Measurements from ENCODE around the gene ZNF584.
A peak's percentile ranks its signal among the peaks of the same experiment; 100 is the strongest.
"Not testable (repeated sequence)": the region's sequence is repeated elsewhere in the genome, so short reads cannot be mapped to it uniquely, and the experiment has no call there.

Gene ZNF584

GRCh38 chr19:58386576-58387337 is 21.7 kb upstream of the ZNF584 start, which contains the start of gene RPS5:
Gene RPS5, plus strand, starts transcription at chr19:58387269. Its CDS starts 869 bp downstream, at chr19:58388138.
- DNase-seq, result peak; percentile 98

GRCh38 chr19:58387338-58388174 is 20.9 kb upstream of the ZNF584 start:
- DNase-seq, result no peak

GRCh38 chr19:58388175-58388526 is 20.3 kb upstream of the ZNF584 start:
- DNase-seq, result no peak

- DNase-seq, result no peak
Observed at GRCh38 chr19:58392945-58393724, 15.3 kb upstream of the ZNF584 start.

GRCh38 chr19:58393725-58394033 is 14.8 kb upstream of the ZNF584 start:
- DNase-seq, result no peak

GRCh38 chr19:58394821-58395219 is 13.6 kb upstream of the ZNF584 start:
- no peak for DNase-seq

GRCh38 chr19:58395220-58395978 is 13.1 kb upstream of the ZNF584 start, which contains the start of gene RNF225:
Gene RNF225, plus strand, starts transcription at chr19:58395656. Its CDS starts 434 bp downstream, at chr19:58396090.
- DNase-seq, result no peak

GRCh38 chr19:58395979-58396627 is 12.3 kb upstream of the ZNF584 start:
- DNase-seq, result no peak

GRCh38 chr19:58396691-58397532 is 11.5 kb upstream of the ZNF584 start:
- no peak for DNase-seq

- DNase-seq, result no peak
Observed at GRCh38 chr19:58397533-58398037, 10.9 kb upstream of the ZNF584 start.

GRCh38 chr19:58398087-58398486 is 10.4 kb upstream of the ZNF584 start:
- no peak for DNase-seq

- DNase-seq, result no peak
Observed at GRCh38 chr19:58398545-58398944, 9.9 kb upstream of the ZNF584 start.

- DNase-seq, result no peak
Observed at GRCh38 chr19:58399903-58400302, 8.5 kb upstream of the ZNF584 start.

- peak; percentile 86 for DNase-seq
Observed at GRCh38 chr19:58400316-58400915, 8.0 kb upstream of the ZNF584 start.

- peak; percentile 99 for DNase-seq
Observed at GRCh38 chr19:58400916-58401839, 7.3 kb upstream of the ZNF584 start.

GRCh38 chr19:58401840-58402421 is 6.5 kb upstream of the ZNF584 start:
- DNase-seq, result no peak

- DNase-seq, result not testable (repeated sequence)
Observed at GRCh38 chr19:58403920-58404478, 4.5 kb upstream of the ZNF584 start.

All from NCI-H1436 treated with DMSO at 0.1 percent for 48 hours (cell line).